RWPE1 (cell line): ENCODE data around the gene OXTR.

Experiments used
- CTCF ChIA-PET: fragments of 350-600 bp; sonication (Branson Sonifier 250); formaldehyde crosslinking; extraction: SDS; loops from one replicate; lab custom pipeline; 2021; lab: Yijun Ruan, JAX
- POLR2A ChIA-PET: fragments of 400-600 bp; formaldehyde crosslinking; extraction: SDS; loops from one replicate; lab custom pipeline; 2020; ENCODE audit warnings: antibody characterized with exemption; ENCODE audit not compliant: low non-redundant PET; lab: Yijun Ruan, JAX
- DNase-seq: peaks from one replicate; pipeline ENCODE4 v3.0.0; 2012; ENCODE audit warnings: low spot score
- H3K27ac ChIP-seq: fragments of 450-650 bp; 2 replicates; pipeline ENCODE4 v1.5.1; 2017
- TF ChIP-seq, protein P1 (sequence below): fragments of 450-650 bp; conservative IDR thresholded peaks from 2 replicates; pipeline ENCODE4 v1.5.1; 2017; ENCODE audit warnings: low read depth, mild to moderate bottlenecking

The OXTR gene

GRCh38 chr3:8749316-8749715, 20.1 kb downstream of the OXTR start:
- POLR2A ChIA-PET = no interaction called here
- CTCF ChIA-PET = no interaction called here
- H3K27ac ChIP-seq = no peak overlapping the region
- TF ChIP-seq, protein P1, sequence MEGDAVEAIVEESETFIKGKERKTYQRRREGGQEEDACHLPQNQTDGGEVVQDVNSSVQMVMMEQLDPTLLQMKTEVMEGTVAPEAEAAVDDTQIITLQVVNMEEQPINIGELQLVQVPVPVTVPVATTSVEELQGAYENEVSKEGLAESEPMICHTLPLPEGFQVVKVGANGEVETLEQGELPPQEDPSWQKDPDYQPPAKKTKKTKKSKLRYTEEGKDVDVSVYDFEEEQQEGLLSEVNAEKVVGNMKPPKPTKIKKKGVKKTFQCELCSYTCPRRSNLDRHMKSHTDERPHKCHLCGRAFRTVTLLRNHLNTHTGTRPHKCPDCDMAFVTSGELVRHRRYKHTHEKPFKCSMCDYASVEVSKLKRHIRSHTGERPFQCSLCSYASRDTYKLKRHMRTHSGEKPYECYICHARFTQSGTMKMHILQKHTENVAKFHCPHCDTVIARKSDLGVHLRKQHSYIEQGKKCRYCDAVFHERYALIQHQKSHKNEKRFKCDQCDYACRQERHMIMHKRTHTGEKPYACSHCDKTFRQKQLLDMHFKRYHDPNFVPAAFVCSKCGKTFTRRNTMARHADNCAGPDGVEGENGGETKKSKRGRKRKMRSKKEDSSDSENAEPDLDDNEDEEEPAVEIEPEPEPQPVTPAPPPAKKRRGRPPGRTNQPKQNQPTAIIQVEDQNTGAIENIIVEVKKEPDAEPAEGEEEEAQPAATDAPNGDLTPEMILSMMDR = no peak
- no peak for DNase-seq

DNA sequence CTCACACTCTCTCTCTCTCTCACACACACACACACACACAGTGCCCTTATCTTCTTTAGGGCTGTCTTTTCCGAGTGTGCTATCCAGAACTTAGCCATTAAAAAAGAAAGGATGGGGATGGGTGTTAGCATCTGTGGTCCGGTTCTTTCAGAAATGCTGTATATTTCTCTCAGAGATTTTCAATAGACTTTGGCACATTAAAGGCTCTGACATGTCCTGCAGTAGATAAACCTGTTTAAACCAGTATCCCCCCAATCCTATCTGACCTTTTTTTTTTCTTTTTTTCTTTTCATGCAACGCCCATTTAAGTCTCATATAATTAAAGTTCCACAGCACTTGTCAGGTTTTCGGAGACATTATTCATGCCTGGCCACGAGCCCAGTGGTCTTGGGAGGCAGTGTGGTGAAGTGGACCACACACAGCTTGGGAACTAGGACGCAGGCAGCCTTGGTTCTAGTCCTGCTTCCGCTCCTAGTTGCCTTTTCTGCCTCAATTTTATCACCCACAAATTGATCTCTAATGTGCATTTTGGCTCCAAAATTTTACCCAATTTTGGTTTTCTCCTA, 22.6 kb downstream of the OXTR start:
- TF ChIP-seq, protein P1 = no peak
- H3K27ac ChIP-seq = no peak overlapping the region
- ChIA-PET CTCF (no interaction called here), POLR2A (no interaction called here)
- no peak for DNase-seq

- DNase-seq = no peak
- POLR2A ChIA-PET = no interaction called here
- no peak overlapping the region; the same call in 1 of the 2 replicates for H3K27ac ChIP-seq
- TF ChIP-seq, protein P1 = no peak
- CTCF ChIA-PET = interaction anchor here (0.9 kb wide), 1 partner anchor 24 kb away, joined by 6 read pairs; the partner anchor contains the start of gene OXTR
Observed at GRCh38 chr3:8745619-8746370, 23.6 kb downstream of the OXTR start.

DNA sequence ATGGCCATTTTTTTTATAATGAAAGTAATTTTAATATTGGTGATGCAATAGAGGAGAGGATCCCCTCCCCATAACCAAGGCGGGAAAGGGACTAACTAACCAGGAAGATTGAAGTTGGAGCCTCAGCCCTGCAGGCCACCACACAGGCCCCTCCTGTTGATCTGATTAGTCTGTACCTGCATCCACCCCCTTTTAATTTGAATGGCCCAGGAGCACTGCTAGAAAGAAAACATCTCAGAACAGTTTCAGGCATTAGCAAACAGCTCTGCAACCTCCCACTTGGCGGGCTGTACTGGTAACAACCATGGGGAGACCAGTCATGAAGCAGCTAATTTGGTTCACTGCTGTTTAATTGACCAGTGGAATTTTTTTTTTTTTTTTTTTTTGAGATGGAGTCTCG, 25.5 kb downstream of the OXTR start:
- DNase-seq = no peak
- peak overlapping the region; percentile 82 for H3K27ac ChIP-seq
- ChIA-PET POLR2A (no interaction called here), CTCF (no interaction called here)
- TF ChIP-seq, protein P1 = no peak

- DNase-seq = peak; percentile 19
- H3K27ac ChIP-seq = peak overlapping the region; percentile 82
- ChIA-PET CTCF (no interaction called here), POLR2A (no interaction called here)
- TF ChIP-seq, protein P1 = no peak
Observed at GRCh38 chr3:8743021-8743601, 26.3 kb downstream of the OXTR start.

GRCh38 chr3:8741581-8742261, 27.7 kb downstream of the OXTR start:
- ChIA-PET POLR2A (no interaction called here), CTCF (interaction anchor here (0.7 kb wide), 1 partner anchor 246 kb away, joined by 4 read pairs; no protein-coding TSS in a partner anchor)
- TF ChIP-seq, protein P1 = no peak
- H3K27ac ChIP-seq = peak overlapping the region; percentile 90
- peak; percentile 84 for DNase-seq
